ENCODE results near the gene TBXT.
A peak's percentile ranks its signal among the peaks of the same experiment; 100 is the strongest.
"Not testable (repeated sequence)": the region's sequence is repeated elsewhere in the genome, so short reads cannot be mapped to it uniquely, and the experiment has no call there.

TBXT gene, protein sequence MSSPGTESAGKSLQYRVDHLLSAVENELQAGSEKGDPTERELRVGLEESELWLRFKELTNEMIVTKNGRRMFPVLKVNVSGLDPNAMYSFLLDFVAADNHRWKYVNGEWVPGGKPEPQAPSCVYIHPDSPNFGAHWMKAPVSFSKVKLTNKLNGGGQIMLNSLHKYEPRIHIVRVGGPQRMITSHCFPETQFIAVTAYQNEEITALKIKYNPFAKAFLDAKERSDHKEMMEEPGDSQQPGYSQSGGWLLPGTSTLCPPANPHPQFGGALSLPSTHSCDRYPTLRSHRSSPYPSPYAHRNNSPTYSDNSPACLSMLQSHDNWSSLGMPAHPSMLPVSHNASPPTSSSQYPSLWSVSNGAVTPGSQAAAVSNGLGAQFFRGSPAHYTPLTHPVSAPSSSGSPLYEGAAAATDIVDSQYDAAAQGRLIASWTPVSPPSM

DNA sequence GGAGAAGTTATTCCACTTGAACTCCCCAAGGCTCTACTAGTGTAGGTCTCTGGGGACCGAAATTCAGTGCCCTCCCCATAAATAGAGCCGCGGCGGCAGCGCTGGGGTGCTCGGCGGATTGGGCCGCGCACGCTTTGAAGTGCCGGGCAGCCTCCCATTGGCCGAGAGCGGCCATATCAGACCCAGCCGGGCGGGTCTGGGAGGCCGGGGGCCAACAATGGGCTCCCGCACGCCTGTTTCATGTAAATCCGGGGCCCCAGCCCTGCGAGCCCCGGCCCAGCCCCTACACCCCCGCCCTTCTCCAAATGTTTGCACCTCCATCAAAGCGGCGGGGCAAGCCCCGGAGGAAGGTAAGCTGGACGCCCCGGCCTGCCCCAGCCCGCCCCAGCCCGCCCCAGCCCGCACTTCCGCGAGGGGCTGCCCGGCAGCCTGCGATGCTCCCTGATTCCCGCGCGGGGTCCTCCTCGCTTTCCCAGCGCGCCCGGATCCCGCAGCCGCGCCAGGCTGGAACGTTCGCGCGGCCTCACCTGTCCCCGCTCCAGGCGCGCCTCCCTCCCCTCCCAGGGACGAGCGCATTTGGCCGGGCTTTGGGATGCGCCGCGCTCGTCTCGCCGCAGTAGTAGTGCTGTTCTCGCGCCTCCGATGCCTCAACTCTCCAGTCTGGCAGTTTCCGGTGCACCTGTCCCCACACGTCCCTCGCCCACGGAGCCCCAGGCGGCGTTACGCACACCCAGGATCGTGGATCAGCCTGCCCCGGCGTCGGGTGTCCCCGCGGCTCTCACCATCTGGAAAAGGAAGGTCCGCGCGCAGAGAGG, at the start of gene TBXT:
TSS of gene TBXT (minus strand) at position 51 of the 815 bp plus-strand sequence. CDS start 260 bp downstream, outside the sequence.
- DNase-seq: peak; percentile 29

DNA sequence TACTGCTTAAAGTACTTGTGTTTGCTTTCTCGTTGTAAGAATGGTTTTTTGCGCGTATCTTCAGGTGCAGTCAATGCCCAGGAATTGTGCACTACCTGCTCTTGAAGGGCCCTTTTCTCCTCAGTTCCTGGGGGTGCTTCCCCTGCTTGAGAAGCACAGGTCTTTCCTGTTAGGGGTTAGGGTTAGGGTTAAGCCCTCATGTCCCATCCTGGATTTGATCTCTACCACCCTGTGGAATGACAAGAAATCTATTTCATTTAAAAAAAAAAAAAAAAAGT, 39.6 kb upstream of the TBXT start:
- no peak for DNase-seq

DNA sequence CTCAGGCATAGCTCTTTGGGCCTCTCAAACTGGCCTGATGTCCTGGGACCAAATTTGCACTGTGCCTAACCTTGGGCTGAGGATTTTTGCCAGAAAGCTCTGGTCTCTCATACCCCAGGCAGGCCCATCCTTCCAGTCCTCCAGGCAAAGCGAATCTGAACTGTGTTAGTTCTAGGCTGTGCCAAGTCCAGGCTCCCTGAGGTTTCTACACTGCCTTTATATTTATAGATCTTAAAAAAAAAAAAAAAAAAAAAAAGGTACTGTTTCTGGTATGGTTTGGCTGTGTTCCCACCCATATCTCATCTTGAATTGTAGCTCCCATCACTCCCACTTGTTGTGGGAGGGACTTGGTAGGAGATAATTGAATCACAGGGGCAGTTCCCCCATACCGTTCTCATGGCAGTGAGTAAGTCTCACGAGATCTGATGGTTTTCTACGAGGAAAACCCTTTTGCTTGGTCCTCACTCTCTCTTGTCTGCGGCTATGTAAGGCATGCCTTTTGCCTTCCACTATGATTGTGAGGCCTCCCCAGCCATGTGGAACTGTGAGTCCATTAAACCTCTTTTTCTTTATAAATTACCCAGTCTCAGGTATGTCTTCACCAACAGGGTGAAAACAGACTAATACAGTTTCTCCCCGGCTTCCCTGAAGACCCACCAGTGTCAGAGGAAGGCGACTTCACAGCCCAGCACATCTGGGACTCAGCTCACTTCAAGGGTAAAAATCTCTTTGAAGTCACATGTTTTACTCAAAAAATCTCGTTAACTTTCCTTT, 39.0 kb upstream of the TBXT start:
- DNase-seq: no peak

DNA sequence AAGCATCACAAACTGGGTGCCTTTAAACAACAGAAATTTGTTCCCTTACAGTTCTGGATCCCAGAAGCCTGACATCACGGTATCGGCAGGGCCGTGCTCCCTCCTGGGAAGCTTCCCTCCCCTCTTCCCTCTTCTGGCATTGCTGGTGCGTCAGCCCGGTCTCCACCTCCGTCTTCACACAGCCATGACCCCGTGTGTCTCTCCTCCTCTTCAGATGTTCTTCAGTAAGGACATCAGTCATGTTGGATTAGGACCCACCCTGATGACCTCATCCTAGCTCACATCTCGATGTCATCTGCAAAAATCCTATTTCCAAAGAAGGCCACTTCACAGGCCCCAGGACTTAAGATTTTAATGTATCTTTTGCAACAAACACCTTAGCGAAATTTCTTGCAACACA, 38.4 kb upstream of the TBXT start:
- no peak for DNase-seq

DNA sequence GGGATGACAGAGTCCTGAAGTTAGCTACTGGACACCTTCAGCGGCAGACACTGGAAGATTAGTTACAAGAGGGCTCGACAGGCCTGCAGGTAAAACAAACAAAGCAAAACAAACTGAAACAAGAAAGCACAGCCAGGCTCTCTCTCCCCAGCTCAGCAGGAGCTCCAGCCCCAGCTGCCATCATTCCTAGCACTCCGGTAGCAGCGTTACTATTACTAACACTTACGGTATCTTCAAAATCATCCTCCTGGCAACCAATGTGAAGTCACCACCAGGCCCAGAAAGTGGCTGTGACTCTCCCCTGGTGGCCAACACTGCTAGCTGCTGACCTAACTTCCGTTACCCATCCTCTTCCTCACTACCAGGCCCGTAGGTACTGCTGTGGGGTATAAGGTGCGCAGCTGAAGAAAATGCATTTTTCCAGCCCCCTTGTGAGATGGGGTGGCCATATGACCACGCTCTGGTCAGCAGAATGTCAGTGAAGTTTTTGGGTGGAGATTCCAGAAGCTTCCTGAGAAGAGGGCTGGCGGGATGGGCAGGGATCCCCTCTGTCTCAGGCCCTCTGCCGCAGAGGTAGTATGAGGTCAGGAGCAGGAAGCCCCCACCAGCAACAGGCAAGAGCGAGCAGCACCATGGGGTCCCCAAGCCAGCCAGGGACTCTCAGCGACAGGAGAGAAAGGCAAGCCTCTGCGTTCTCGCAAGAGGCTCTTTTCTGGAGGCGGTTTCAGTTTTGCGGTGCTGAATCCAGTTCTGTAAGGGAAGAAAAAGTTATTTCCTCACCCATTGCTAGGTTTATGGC, 37.4 kb upstream of the TBXT start:
- DNase-seq: no peak

DNA sequence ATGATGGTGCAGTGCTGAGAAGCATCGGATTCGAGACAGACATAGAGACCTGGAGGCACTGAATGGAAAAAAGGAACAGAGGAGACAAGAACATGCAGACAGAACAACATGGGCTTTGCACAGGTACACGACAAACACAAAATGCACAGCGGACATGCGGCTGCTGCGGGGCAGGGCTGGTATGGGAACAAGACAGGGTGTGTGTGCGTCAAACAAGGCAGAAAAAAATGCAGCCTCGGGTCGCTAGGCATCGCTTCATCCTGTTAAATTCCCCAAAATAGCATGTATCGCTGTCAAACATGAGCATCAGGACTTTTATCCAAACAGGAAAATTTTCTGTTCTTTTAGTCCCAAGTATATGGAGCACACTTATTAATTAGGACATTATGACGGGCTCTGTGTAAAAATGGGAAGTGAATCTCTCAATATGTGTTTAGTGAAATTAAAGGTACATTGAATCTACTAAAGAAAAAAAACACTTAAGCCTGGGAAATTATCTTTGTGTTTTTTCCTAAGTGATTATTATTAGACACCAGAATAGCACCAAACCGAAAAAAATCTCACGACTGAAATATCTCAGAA, 36.1 kb upstream of the TBXT start:
- DNase-seq: no peak

DNA sequence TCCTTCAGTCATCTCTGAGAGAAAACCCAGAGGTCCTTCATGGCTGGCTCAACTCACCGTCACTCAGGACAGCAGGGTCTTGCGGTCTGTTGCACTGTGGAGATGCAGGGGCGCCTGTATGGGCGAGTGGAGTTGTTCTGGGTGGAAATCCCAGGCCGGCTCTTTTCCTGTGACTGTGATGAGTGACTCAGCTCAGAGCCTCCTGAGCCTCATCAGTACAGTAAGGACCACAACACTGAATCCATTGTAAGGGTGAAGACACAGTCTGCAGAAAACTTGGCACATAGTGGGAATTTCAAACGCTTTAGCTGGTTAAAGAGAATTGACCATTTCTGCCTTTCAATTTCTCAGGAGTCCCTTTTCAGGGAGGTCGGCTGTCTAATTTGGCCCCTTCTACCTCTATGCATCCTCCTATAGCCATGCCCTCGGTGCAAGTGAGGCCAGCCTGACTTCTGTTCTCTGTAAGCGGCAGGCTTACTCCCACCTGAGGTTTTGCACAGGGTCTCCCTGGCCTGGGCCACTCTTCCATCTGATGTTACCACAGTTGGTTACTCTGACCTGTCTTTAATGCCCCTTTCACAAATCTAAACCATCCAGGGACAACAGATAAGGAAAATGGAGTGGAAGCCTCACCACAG, 35.5 kb upstream of the TBXT start:
- no peak for DNase-seq

DNA sequence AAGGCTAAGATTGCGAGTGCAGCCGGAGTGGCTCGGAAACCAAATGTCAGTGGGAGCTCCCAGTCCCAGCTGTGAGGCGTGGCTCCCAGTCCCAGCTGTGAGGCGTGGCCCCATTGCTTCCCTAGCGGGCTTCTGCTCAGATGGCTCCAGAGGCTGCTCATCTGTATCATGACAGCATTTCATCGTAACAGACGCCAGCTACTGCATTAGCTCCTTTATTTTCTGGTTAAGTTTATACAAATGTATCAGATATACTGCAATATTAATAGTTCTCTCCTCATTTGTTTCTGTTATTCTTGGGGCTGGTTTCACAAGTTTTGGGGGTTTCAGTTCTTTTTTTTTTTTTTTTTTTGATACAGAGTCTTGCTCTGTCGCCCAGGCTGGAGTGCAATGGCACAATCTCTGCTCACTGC, 34.7 kb upstream of the TBXT start:
- no peak for DNase-seq

DNA sequence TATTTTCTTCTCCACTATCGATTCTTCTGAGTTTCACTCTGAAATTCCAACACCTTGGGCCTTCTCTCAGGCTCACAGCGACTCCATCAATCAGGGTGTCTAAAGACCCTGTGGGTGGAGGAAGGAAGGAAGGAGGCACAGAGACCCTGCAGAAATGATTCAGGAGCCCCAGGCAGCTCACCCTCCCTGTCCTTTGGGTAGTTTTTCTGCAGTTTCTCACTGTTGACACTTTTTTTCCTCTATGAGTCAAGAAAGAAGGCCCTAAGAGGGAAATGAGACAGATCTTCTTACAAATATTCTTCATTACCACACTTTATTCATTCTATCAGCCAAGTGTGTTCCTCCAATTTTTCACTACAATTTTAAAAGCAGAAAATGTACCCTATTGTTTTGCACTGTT, 34.2 kb upstream of the TBXT start:
- no peak for DNase-seq

DNA sequence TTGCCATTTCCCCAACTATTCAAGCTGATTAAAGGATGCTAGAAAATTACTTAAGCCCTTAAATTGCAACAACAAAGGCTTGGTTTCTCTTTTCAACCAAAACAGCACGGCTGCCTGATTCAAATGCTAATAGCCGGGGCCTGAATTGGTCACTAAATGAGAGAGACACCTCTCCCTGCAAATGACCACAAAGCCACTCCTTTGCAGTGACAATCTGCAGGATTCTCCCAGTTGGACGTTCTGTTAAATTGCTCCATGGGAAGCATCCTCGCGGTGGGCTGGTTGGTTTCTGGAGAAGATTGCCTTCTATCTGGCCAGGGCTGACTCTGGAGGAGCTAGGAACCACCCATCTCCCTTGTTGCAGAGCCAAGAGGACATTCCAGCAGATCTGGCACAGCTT, 29.7 kb upstream of the TBXT start:
- DNase-seq: no peak

DNA sequence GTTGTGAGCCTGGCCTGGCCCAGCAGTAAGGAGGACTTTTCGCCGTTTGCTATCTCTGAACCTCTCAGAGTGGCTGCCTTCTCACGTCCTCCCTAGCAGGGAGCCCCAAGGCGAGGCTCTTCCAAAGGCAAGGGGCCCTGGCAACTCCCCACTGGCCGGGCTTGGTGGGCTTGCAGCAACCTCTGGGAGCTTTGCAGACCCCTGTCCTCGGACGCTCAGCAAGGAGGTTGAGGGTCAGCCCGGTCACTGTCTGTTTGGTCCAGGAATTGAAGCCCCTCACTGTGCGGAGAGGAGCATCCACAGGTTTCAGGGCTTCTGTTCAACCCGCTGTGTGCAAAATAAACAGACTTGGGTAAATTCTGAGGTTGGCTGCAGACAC, 28.2 kb upstream of the TBXT start:
- DNase-seq: no peak

DNA sequence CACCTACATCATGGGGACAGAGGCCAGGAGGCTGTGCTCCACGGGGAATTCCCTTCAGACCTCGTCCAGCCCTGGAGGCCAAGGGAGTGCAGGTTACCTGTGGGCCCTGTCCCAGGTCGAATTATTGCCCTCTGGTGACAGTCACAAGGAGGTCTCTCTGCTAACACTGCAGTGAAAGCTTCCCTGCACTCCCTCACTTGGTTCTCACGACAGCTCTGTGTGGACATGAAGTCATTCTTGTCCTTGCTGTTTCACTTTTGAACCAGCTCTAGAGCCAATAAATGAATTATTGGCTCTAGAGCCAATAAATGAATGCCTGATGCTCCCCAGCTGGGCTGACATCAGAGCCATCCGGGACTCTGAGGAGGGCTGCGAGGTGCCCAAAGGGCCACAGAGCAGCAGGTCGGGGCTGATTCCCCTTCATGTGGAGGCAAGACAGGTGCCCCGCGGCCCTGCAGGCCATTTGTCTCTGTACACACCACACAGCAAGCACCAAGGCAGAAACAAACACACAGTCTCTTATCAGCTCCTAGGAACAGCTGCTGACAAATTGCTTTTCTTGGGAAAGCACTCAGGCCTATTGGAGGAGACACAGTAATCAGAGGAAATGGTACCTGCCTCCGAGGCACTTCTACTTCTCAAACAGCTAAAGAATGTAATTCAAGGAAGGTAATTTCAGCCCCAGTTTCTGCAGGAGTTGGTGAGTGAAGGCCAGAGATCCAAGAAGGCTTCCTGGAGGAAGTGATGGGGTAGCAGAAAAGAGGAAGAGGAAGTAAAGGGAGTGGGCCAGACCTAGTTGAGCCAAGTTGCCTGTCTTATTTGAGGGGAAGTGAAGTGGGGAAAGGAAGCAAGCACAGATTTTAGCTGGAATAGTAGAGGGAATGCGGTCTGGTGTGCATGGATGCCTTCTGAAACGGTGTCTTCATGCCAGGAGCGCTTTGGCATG, 27.5 kb upstream of the TBXT start:
- DNase-seq: no peak

DNA sequence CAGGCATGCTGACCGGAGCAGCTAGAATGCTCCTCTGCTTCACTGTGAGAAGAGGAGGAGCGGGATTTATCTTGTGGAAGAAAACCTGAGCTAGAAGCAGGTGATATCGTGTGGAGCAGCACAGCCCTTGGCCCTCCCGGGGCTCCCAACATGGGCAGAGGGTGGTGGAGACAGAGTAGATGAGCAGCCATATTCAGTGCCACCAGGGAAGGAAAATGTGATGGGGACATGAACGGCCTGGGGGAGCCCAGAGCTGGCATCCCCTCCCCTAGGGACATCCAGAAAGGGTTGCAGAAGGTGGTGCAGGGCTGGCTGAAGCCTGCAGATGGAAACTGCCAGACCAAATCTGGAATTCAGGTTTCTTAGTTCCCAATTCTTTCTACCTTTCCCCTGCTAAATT, 24.9 kb upstream of the TBXT start:
- DNase-seq: no peak

DNA sequence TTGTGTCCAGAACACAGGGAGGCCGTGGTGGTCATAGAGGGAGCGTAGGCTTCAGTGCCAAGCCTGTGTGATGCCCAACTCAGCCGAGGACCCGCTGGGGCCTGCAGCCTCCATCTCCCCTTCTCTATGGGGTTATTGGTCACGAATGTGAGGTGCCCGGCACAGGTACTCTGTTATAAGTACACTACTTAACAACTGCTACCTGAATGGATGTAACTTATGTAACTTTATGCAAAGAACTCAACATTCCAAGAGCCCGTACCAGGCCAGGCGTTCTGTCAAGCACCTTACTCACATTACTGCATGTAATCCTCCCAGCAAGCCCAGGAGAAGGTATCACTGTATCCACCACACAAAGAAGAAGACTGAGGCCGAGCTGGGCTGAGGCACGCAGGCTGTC, 24.5 kb upstream of the TBXT start:
- no peak for DNase-seq

DNA sequence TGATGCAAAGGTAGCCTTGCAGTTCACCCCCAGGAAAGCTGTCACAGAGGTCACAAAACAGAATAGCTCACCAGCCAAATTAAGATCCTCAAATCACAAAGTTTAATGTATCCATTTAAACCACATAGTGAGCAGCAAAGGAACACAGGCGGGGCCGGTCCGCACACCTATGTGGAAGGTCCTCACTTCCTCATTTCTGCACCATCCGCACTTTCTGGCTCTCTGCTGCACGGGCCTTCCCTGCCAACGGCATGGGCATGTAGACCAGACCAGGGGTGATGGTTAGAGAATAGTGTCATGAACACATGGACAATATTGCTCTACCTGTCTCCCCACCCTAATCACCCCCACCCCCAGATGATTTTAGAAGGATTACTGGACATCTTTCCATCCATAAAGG, 12.1 kb upstream of the TBXT start:
- no peak for DNase-seq

DNA sequence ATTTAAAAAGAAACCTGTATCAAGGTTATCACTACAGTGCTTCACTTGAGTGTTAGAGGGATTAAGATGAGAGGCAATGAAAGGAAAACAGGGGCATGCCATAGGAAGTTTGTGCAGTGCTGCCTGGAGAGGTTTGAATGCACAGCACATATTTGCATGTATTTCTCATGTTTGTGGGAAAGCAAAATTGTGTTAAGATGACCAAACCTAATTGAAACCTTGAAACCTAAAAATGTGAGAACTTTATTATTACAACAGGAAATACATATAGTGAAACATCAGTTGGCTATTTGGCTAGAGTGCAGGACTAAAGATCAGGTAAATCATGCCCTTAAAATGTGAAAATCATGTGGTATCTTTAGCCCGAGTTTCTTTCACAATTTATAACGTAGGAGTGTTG, 8.5 kb upstream of the TBXT start:
- no peak for DNase-seq

DNA sequence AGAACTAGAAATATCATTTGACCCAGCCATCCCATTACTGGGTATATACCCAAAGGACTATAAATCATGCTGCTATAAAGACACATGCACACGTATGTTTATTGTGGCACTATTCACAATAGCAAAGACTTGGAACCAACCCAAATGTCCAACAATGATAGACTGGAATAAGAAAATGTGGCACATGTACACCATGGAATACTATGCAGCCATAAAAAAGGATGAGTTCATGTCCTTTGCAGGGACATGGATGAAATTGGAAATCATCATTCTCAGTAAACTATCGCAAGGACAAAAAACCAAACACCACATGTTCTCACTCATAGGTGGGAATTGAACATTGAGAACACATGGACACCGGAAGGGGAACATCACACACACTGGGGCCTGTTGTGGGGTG, 7.4 kb upstream of the TBXT start:
- DNase-seq: not testable (repeated sequence)

DNA sequence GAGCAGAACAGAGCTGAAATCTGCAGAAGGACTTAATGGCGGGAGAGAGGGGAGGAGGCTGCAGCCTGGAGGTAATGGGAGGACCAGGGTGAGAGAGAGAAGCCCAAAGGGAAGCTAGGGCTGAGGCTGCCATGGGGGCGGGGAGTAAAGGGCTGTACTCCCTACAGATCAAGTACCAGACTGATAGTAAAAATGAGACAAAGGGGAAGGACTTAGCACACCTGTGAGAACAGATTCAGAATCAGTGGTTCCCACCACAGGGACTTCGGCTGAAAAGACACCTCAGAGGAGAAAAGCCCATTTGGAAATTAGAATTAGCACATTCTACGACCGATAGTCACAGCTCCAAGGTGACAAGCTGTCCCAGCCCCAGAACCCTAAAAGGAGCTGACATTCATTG, 6.4 kb upstream of the TBXT start:
- no peak for DNase-seq

DNA sequence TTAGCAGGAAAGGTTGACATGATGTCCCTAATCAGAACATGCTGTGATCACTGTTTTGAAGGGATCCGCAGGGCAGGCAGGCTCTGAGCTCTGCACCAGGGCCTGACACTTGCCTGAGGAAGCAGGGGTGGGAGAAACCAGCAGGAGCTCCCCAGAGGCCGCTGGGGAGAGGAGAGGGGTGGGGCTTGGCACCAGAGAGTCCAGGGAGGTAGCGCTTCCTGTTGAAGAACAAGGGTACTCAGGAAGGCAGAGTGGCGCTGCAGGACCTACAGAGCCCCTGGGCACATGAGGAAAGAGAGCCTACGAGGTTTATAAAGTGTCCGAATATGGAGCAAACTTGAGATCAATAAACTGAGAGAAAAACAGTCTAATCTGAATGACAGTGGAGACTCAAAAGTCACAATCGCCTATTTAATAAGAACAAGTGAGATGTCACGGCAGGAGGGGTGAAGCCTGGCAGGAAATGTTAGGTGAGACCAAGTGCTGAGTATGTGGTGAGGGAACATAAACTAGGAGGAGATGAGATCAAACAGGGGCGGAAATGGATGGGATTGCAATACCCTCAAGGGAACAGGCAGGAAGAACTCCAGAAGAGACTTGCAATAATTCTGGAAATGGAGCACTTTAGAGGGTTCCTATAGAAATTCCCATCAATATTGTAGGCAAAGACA, 5.8 kb upstream of the TBXT start:
- DNase-seq: peak; percentile 94

DNA sequence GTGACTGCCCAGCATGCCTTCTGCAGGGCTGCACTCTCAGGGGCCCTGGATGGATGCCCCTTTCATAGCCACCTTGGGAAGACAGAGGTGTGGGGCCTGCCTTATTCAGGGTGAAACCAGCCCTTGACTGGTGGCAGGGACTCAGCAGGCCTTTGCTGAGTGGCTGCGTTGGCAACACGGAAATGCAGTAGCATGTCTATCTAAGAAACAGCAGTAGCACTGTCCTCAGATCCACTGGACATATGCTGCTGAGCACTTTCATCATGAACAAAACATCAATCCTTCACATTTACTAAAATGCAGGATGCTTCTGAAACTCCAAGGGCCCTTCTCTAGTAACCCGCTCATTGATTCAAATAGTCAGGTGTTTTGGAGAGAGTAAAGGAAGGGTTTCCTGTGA, 4.9 kb upstream of the TBXT start:
- peak; percentile 14 for DNase-seq
